Measurements from ENCODE around the gene RTP5.

DNA sequence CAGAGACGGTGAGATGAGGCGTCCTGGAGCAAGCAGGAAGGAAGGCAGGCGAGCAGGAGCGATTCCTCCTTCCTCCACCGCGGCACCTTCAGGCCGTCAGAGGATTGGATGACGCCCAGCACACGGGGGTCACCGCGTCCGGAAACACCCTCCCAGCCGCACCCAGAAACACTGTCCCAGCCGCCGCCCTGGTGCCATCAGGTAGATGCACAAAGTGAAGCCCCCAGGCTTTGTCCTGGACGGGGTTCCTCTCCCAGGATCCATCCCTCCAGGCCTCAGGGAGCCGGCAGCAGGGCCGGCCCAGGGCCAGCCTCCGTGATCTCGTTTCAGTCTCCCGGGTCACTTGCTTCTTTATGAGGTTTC lies 31.5 kb downstream of the RTP5 start:
- TF ChIP-seq, protein P1, sequence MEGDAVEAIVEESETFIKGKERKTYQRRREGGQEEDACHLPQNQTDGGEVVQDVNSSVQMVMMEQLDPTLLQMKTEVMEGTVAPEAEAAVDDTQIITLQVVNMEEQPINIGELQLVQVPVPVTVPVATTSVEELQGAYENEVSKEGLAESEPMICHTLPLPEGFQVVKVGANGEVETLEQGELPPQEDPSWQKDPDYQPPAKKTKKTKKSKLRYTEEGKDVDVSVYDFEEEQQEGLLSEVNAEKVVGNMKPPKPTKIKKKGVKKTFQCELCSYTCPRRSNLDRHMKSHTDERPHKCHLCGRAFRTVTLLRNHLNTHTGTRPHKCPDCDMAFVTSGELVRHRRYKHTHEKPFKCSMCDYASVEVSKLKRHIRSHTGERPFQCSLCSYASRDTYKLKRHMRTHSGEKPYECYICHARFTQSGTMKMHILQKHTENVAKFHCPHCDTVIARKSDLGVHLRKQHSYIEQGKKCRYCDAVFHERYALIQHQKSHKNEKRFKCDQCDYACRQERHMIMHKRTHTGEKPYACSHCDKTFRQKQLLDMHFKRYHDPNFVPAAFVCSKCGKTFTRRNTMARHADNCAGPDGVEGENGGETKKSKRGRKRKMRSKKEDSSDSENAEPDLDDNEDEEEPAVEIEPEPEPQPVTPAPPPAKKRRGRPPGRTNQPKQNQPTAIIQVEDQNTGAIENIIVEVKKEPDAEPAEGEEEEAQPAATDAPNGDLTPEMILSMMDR (IDR thresholded peaks at IDR 0.05), result no peak
- TF ChIP-seq POLR2A (IDR thresholded peaks at IDR 0.05), result no peak

Measured in breast epithelium (tissue), 3 donors.